ENCODE results near the gene CD36. TPM values are rescaled to one million over a fixed set of nuclear protein-coding genes. Genes with fewer than 3 reads are reported as not detected.
A peak's percentile ranks its signal among the peaks of the same experiment; 100 is the strongest.
"Not testable (repeated sequence)": the region's sequence is repeated elsewhere in the genome, so short reads cannot be mapped to it uniquely, and the experiment has no call there.

Gene CD36
- polyA plus RNA-seq, 1 donor, result 84.9 TPM

- Histone ChIP-seq H3K27me3 (ENCODE audit: control insufficient read depth, insufficient read depth, low read length) (no peaks in the 10 kb centered on the region), H3K36me3 (ENCODE audit: control insufficient read depth, insufficient read depth, low read length) (no peaks in the 10 kb centered on the region), H3K27ac (ENCODE audit: low read length) (no peak overlapping the region), H3K4me3 (ENCODE audit: low read length) (no peak overlapping the region), H3K9me3 (ENCODE audit: control insufficient read depth, low read depth, low read length) (no peaks in the 10 kb centered on the region), H3K4me1 (ENCODE audit: control insufficient read depth, insufficient read depth, low read length) (no peaks in the 10 kb centered on the region)
- WGBS (ENCODE audit: insufficient coverage, low lambda C conversion rate), result 90% methylated on average over 2 of the region's 13 CpGs
- no peak for DNase-seq
Measured at GRCh38 chr7:80662252-80662651, 23.8 kb downstream of the CD36 start.

- WGBS (ENCODE audit: insufficient coverage, low lambda C conversion rate), result 80% methylated on average over 1 of the region's 2 CpGs
- no peaks in the 10 kb centered on the region for H3K36me3 ChIP-seq (ENCODE audit: control insufficient read depth, insufficient read depth, low read length)
Measured at GRCh38 chr7:80665526-80665925, 27.1 kb downstream of the CD36 start.

GRCh38 chr7:80666376-80666775 is 27.9 kb downstream of the CD36 start:
- no peaks in the 10 kb centered on the region for H3K4me1 ChIP-seq (ENCODE audit: control insufficient read depth, insufficient read depth, low read length)
- no peak overlapping the region for H3K4me3 ChIP-seq (ENCODE audit: low read length)
- no peak for DNase-seq
- no peaks in the 10 kb centered on the region for H3K27me3 ChIP-seq (ENCODE audit: control insufficient read depth, insufficient read depth, low read length)
- WGBS (ENCODE audit: insufficient coverage, low lambda C conversion rate), result 40% methylated on average over 1 of the region's 2 CpGs
- no peaks in the 10 kb centered on the region for H3K9me3 ChIP-seq (ENCODE audit: control insufficient read depth, low read depth, low read length)
- no peaks in the 10 kb centered on the region for H3K36me3 ChIP-seq (ENCODE audit: control insufficient read depth, insufficient read depth, low read length)
- H3K27ac ChIP-seq (ENCODE audit: low read length), result no peak overlapping the region

More at GRCh38 chr7:80665526-80665925, 27.1 kb downstream of the CD36 start:
- Histone ChIP-seq H3K27me3 (ENCODE audit: control insufficient read depth, insufficient read depth, low read length) (no peaks in the 10 kb centered on the region), H3K4me3 (ENCODE audit: low read length) (no peak overlapping the region), H3K27ac (ENCODE audit: low read length) (no peak overlapping the region), H3K9me3 (ENCODE audit: control insufficient read depth, low read depth, low read length) (no peaks in the 10 kb centered on the region), H3K4me1 (ENCODE audit: control insufficient read depth, insufficient read depth, low read length) (no peaks in the 10 kb centered on the region)
- no peak for DNase-seq

- not testable (repeated sequence) for H3K27me3 ChIP-seq (ENCODE audit: control insufficient read depth, insufficient read depth, low read length); H3K36me3 ChIP-seq (ENCODE audit: control insufficient read depth, insufficient read depth, low read length); H3K27ac ChIP-seq (ENCODE audit: low read length); H3K9me3 ChIP-seq (ENCODE audit: control insufficient read depth, low read depth, low read length); H3K4me3 ChIP-seq (ENCODE audit: low read length); DNase-seq; H3K4me1 ChIP-seq (ENCODE audit: control insufficient read depth, insufficient read depth, low read length)
- no CpG with 5 or more reads among the region's 6 CpGs for WGBS (ENCODE audit: insufficient coverage, low lambda C conversion rate)
Measured at GRCh38 chr7:80669367-80669766, 30.9 kb downstream of the CD36 start.

- WGBS (ENCODE audit: insufficient coverage, low lambda C conversion rate), result 86% methylated on average over 1 of the region's 1 CpG
Measured at GRCh38 chr7:80671744-80672143, 33.3 kb downstream of the CD36 start.

GRCh38 chr7:80675090-80675489 is 36.6 kb downstream of the CD36 start:
- DNase-seq, result no peak
- Histone ChIP-seq H3K36me3 (ENCODE audit: control insufficient read depth, insufficient read depth, low read length) (no peaks in the 10 kb centered on the region), H3K27me3 (ENCODE audit: control insufficient read depth, insufficient read depth, low read length) (no peaks in the 10 kb centered on the region), H3K4me3 (ENCODE audit: low read length) (no peak overlapping the region), H3K9me3 (ENCODE audit: control insufficient read depth, low read depth, low read length) (no peaks in the 10 kb centered on the region), H3K27ac (ENCODE audit: low read length) (no peak overlapping the region), H3K4me1 (ENCODE audit: control insufficient read depth, insufficient read depth, low read length) (peaks cover 11% of the 10 kb centered on the region)
- 88% methylated on average over 1 of the region's 1 CpG for WGBS (ENCODE audit: insufficient coverage, low lambda C conversion rate)

More at GRCh38 chr7:80671744-80672143, 33.3 kb downstream of the CD36 start:
- Histone ChIP-seq H3K27ac (ENCODE audit: low read length) (no peak overlapping the region), H3K4me1 (ENCODE audit: control insufficient read depth, insufficient read depth, low read length) (no peaks in the 10 kb centered on the region), H3K4me3 (ENCODE audit: low read length) (no peak overlapping the region), H3K27me3 (ENCODE audit: control insufficient read depth, insufficient read depth, low read length) (no peaks in the 10 kb centered on the region), H3K9me3 (ENCODE audit: control insufficient read depth, low read depth, low read length) (no peaks in the 10 kb centered on the region), H3K36me3 (ENCODE audit: control insufficient read depth, insufficient read depth, low read length) (no peaks in the 10 kb centered on the region)
- DNase-seq, result no peak

GRCh38 chr7:80676404-80676803 is 38.0 kb downstream of the CD36 start:
- Histone ChIP-seq H3K9me3 (ENCODE audit: control insufficient read depth, low read depth, low read length) (no peaks in the 10 kb centered on the region), H3K27ac (ENCODE audit: low read length) (no peak overlapping the region), H3K36me3 (ENCODE audit: control insufficient read depth, insufficient read depth, low read length) (no peaks in the 10 kb centered on the region), H3K27me3 (ENCODE audit: control insufficient read depth, insufficient read depth, low read length) (no peaks in the 10 kb centered on the region), H3K4me1 (ENCODE audit: control insufficient read depth, insufficient read depth, low read length) (peaks cover 11% of the 10 kb centered on the region), H3K4me3 (ENCODE audit: low read length) (no peak overlapping the region)
- 100% methylated on average over 1 of the region's 2 CpGs for WGBS (ENCODE audit: insufficient coverage, low lambda C conversion rate)
- no peak for DNase-seq

- no peaks in the 10 kb centered on the region for H3K27me3 ChIP-seq (ENCODE audit: control insufficient read depth, insufficient read depth, low read length)
- no peak overlapping the region for H3K4me3 ChIP-seq (ENCODE audit: low read length)
- peaks cover 11% of the 10 kb centered on the region for H3K4me1 ChIP-seq (ENCODE audit: control insufficient read depth, insufficient read depth, low read length)
- no peaks in the 10 kb centered on the region for H3K36me3 ChIP-seq (ENCODE audit: control insufficient read depth, insufficient read depth, low read length)
- no peak for DNase-seq
- no CpG with 5 or more reads among the region's 1 CpG for WGBS (ENCODE audit: insufficient coverage, low lambda C conversion rate)
- no peaks in the 10 kb centered on the region for H3K9me3 ChIP-seq (ENCODE audit: control insufficient read depth, low read depth, low read length)
- H3K27ac ChIP-seq (ENCODE audit: low read length), result no peak overlapping the region
Measured at GRCh38 chr7:80677629-80678028, 39.2 kb downstream of the CD36 start.

GRCh38 chr7:80678707-80679106 is 40.3 kb downstream of the CD36 start:
- no peak overlapping the region for H3K4me3 ChIP-seq (ENCODE audit: low read length)
- peak overlapping the region; percentile 83 for H3K27ac ChIP-seq (ENCODE audit: low read length)
- WGBS (ENCODE audit: insufficient coverage, low lambda C conversion rate), result 60% methylated on average over 1 of the region's 8 CpGs
- no peaks in the 10 kb centered on the region for H3K36me3 ChIP-seq (ENCODE audit: control insufficient read depth, insufficient read depth, low read length)
- H3K9me3 ChIP-seq (ENCODE audit: control insufficient read depth, low read depth, low read length), result no peaks in the 10 kb centered on the region
- peaks cover 11% of the 10 kb centered on the region for H3K4me1 ChIP-seq (ENCODE audit: control insufficient read depth, insufficient read depth, low read length)
- no peaks in the 10 kb centered on the region for H3K27me3 ChIP-seq (ENCODE audit: control insufficient read depth, insufficient read depth, low read length)
- peak; percentile 82 to 93 for DNase-seq

- WGBS (ENCODE audit: insufficient coverage, low lambda C conversion rate), result 21% methylated on average over 2 of the region's 10 CpGs
- peak in 1 of 2 donors; percentile 22 for DNase-seq
- H3K36me3 ChIP-seq (ENCODE audit: control insufficient read depth, insufficient read depth, low read length), result no peaks in the 10 kb centered on the region
Measured at GRCh38 chr7:80679921-80680907, 41.8 kb downstream of the CD36 start.

More at GRCh38 chr7:80679921-80680907, 41.8 kb downstream of the CD36 start:
- no peak overlapping the region for H3K4me3 ChIP-seq (ENCODE audit: low read length)
- peaks cover 11% of the 10 kb centered on the region for H3K4me1 ChIP-seq (ENCODE audit: control insufficient read depth, insufficient read depth, low read length)
- peak overlapping the region; percentile 83 for H3K27ac ChIP-seq (ENCODE audit: low read length)
- no peaks in the 10 kb centered on the region for H3K27me3 ChIP-seq (ENCODE audit: control insufficient read depth, insufficient read depth, low read length)
- H3K9me3 ChIP-seq (ENCODE audit: control insufficient read depth, low read depth, low read length), result no peaks in the 10 kb centered on the region

All from large intestine (tissue), 3 donors.